DND-41 (cell line): Measurements from ENCODE around the gene CSNK2A2.

Experiments
- CTCF ChIP-seq: IDR thresholded peaks from 2 replicates; pipeline ENCODE4 v1.5.1; 2012; ENCODE audit warnings: borderline replicate concordance, low read length, moderate library complexity, mild to moderate bottlenecking; ENCODE audit not compliant: poor library complexity, severe bottlenecking; ENCODE audit errors: extremely low read depth
- EZH2 ChIP-seq: IDR thresholded peaks from 3 replicates; pipeline ENCODE4 v1.6.1; 2012; ENCODE audit warnings: borderline replicate concordance, low read depth, mild to moderate bottlenecking, moderate library complexity, low read length, inconsistent platforms; ENCODE audit not compliant: severe bottlenecking

DNA sequence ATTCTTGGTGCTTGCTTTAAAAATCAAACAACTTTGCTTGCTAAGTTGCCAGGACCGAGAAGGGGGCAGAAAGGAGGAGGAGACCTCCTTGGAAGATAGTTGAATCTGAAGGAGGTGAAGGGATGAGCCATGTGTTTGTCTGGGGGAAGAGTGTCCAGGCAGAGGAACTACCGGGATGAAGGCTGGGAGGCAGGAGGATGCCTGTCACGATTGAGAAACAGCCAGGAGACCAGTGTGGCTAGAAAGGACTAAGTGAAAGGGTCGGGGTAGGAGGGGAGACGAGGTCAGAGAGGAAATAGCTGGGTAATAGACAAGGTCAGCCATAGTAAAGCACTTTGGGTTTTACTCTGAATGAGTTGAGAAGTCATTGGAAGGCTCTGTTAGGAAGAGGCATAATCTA is 38.9 kb upstream of the CSNK2A2 start:
- no peak for TF ChIP-seq CTCF
- TF ChIP-seq EZH2: no peak
